Midbrain (tissue), 1 donor: ENCODE measurements around the gene SLC1A2.

Source experiments
- DNase-seq: peaks from one replicate; lab custom pipeline; 2025; lab: John Stamatoyannopoulos, UW

The SLC1A2 gene

DNA sequence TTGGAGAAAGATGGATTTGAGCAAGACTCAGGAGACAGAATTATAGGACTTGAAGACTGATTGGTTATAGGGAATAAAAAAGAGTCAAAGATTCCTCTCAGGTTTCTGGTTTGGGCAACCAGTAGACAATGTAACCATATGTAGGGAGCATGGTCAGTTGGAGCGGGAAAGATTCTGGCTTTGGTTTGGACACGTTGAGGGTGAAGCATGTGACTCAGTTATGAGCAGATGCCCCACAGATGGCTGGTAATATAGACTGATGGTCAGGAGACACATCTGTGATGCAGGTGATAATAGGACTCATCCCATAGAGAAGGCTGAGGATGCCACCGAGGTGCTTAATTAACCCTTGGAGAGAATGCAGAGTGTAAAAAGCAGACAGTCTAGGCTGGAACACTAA is 148.3 kb downstream of the SLC1A2 start:
- DNase-seq = no peak

DNA sequence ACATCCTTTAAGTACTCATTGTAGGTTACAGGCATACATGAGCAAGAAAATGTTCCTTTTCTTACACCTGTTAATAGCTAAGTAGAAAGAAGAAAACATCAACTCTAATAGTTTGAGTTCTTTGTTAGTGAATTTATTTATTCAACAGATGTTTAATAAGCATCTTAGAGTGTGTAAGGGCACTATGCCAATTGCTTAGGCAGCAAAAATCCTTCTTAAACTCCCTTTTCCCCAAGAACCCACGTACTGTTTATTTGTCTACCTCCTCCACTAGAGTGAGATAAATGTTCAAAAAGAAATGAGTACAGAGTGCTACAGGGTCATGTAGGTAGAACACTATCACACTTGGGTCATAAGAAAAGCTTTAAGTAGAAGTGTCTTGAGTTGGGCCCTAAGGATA is 149.0 kb downstream of the SLC1A2 start:
- DNase-seq = no peak

DNA sequence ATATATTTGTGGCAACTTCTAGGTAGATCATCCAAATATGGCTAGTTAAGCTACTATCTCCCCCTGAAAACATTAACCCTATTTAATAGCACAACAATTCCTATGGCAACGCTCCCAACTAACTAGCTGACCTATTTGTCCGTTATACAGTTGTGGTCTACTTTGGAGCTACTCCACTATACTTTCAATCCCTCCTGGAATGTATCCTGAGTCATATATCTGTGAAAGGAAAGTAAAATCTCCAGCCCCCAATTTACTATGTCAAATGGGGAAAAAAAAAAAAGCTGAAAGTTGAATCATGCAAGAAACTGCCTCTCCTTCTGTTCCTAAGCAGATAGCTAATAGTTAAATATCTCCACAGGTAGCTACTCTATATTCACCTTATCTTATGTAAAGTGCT is 151.9 kb downstream of the SLC1A2 start:
- no peak for DNase-seq

DNA sequence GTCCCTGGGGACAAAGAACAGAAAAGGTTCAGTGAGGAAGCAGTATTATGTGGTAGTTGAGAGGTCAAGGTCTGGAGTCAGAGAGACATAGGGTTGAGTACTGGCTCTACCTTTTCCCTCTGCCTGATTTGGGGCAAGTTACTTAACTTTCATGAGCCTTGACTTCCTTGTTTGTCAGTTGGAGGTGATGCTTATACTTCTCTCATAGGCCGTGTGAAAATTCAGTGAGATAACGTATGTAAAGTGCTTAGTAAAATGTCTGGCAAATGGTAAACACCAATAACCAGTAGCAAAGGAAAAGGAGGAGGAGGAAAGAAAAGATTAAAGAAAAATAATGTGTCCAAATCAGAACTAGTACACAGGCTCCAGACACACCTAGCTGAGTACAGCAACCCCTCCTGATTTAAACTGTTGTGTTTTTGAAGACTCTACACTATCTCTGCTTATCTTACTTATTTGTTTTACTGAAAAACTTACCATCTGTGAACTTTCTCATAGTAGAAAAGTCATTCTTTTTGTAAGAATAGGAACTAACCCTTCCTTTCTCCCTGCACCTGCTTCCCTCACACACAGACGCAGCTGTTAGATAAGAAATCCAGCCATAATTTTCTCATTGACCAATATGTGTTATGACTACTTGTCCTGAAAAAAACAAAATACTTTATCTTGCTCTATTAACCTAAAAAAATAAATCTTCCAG is 153.5 kb downstream of the SLC1A2 start:
- no peak for DNase-seq

DNA sequence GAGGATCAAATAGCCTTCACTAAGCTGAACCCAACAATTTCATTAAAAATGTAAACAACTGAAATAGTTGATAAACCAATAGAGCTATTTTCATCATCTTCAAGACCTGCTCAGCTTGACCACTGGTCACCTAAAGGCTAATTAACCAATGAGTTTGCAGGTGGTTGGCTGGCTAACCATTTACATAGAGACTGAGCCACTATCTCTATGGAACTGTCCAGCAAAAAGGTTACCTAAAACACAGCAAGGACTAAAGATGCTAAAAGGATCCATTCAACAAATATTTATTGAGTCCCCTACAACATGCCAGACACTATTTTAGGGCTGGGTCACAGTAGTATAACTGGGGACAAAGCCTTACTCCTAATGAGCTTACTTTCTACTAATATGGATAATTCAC is 156.6 kb downstream of the SLC1A2 start:
- DNase-seq = no peak

DNA sequence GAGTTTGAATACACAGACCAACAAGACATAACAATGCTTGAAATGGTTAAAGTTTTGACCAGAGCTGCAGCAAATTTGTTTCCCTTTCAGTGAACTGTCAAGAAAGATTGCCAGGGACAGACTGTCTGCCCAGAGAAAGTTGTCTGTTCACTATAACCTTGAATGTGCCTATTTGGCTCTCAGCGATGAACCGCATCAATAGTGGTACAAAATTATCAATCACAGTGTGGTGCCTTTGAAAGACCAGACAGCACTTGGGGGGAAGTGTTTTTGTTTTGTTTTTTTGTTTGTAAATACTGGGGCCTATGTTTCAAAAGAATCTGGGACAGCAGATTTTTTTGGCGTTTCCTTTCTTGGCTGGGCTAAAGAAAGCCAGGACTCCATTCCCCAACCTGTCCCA is 157.3 kb downstream of the SLC1A2 start:
- peak; percentile 30 for DNase-seq

DNA sequence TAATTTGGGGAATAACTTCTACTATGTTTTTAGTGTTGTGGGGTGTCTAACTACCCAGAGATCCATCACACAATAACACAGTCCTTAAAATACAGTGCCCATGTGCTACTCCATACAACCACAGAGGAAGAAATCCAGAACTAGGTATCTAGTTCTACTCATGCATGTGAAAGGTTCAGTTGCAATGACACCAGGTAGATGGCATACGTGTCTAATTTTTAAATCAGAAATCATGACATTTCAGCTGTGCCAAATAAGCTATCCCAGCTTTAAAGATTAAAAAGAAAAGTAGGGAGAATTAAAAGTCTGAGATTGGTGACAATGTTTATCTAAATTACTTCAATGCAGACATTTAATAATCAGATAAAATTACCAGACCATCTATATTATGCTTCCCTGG is 158.2 kb downstream of the SLC1A2 start:
- no peak for DNase-seq

DNA sequence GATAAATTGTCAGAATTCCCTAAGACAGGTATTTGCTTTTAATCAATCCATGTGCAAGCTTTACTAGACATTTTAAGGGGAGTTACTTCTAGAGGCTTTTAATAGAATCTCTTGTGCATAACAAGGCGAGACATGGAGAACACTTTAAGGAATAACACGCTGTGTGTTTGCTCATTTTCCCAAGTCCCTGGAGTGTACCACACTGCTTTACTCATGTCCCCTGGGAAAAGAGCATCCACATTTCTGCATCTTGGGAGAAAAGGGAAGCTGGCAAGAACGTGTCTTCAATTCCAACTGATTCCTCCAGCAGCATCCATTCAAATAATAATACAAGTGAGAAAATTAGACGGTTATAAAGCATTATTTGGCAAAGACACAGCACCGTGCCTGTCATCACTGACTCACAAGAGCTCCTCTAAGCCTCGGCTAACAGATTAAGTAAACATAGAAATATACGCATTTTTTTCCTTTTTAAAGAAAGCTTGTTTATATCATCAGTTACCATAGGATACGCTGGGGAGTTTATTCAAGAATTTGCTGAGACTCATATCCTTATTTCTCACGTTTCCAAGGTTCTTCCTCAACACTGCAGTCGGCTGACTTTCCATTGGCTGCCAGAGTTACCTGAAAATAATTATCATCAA is 158.9 kb downstream of the SLC1A2 start:
- DNase-seq = no peak

DNA sequence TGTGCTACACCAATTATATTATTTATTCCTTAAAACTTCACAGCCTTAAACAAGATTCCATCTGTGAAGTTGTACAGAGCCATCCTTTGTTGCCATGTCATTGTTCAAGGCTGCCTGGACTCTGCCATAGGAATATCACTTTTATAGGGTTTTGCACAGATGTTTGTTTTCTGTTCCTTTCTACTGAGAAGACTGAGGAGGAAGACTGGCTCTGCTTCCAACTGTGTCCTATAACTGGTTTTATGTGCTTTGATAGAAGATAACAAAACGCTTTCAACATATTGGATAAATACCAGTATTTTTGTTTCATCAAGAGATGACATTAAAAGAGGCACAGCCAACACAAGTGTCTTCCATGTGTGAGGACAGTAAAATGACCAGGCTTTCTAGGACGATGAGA is 159.8 kb downstream of the SLC1A2 start:
- no peak for DNase-seq

DNA sequence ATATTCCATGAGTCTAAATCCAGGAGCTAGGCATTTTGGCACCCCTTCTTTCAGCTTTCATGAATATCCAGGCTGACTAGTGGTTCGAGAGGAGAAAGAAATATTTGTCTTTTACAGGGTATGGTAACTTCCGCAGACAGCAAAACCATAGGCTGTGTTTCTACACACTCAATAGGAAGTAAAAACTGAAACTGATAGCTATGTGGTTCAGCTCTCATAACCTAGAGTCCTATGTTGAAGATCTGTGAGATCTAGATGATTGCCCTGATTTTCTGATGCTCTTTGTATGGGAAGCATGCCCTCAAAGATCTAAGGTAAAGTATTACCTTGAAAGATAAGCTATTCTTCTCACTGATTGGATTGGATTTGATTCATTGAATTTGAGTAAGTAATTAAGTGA is 162.1 kb downstream of the SLC1A2 start:
- DNase-seq = no peak

DNA sequence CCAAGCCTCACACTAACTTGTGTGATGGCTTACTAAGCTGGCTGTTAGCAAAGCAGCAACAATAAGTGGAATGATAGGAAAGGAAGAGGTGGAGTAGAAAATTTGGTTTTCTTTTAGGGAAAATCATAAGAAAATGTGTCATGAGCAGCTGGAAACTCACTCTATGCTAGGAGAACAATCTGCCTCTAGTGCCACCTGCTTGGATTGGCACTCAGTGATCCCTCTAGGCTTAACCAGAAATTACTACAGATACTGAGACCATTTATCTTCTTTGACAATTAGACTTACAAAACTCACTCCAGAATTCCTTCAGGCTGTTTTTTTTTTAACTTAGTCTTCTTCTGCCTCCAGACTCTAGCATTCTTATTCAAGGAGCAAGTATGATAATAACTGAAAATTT is 163.1 kb downstream of the SLC1A2 start:
- no peak for DNase-seq

DNA sequence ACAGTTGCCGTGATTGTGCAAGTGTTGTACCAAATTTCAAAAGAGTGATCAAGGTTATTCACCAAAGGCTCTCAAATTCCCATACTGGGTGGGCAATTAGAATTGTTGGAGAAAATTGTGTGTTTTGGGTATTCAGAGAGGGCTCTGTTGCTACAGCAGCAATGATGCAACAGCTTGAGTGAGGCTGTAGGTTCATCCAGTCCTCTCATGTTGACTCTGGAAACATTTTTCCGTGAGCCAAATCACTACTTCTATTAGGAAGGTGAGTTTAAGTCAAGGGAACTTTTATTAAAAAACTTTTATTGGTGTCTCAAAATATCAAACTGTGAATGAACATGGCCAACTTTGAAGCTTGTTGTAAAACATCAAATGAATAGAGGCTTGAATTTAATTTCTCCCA is 163.8 kb downstream of the SLC1A2 start:
- no peak for DNase-seq

DNA sequence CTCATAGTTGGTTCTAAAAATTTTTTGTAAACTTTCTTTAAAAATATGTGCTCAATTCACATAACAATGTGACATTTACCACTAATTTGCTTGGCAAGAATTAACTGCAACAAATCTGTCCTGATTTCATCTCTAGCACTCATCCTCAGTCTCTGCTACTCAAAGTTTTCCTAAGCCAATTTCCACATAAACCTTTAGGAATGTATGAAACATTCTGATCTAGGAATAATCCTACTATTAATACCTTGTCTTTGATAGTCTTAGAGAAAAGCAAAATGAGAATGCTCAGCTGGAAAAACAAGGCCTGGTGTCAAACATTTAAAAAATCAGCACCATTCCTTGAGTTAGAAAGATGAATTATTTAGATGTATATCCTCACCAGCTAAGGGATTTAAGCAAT is 166.1 kb downstream of the SLC1A2 start:
- DNase-seq = no peak

DNA sequence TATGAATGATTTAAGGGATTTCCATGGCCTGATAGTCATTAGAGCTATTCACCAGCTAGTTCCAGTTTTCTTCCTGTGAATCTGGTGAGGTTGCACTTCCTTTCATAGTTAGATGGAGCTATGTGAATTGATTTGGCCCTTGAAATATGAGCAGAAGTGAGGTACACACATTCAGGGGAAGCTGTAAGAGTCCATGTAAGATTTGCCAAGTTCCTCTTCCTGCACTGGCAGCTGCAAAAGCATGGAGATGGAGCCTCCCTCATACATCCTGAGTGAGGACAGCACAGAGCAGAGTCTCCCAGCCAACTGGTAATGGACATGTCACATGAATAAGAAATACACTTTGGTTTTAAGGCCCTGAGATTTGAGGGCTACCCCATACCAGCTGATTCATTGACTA is 168.7 kb downstream of the SLC1A2 start:
- DNase-seq = no peak

DNA sequence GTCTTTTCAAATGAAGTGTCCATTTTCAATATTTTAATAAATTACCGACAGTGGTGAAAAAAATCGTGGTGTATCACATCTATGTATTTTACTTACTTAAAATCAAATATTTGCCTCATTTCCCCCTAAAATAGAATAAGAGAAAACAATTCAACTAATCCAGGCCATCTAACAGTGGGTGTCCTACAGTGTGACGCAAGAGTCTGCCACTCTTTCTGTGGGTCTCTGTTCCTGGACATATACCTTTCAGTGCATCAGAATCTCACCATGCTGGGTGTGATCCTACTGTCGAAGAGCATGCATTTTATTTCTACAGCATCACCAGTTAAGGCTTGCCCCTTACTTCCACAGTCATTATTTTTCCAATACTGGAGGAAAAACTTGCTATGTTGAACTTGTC is 169.2 kb downstream of the SLC1A2 start:
- no peak for DNase-seq

DNA sequence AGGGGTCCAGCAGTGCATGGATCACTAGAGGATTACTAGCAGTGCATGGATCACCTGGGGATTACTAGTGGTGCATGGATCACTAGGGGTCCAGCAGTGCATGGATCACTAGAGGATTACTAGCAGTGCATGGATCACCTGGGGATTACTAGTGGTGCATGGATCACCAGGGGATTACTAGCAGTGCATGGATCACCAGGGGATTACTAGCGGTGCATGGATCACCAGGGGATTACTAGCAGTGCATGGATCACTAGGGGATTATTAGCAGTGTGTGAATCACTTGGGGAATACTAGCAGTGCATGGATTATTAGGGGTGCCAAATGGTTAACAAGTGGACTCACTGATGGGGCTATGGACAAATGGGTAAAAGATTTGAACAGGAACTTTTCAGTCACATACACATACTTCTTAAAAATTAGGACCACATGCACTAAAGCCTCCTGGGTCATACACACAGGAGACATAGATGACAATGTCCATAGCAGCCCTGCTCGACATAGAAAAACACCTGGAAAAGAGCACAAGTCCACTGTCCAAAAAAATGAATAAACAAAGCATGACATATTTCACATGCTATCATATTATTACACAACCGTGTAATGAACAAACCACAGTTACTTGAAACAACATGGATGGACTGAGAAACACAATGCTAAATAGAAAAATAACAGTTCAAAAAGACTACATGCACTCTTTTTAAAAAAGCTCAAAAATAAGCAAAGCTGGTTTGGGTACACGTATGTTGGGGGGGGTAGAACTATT is 170.6 kb downstream of the SLC1A2 start:
- no peak for DNase-seq

DNA sequence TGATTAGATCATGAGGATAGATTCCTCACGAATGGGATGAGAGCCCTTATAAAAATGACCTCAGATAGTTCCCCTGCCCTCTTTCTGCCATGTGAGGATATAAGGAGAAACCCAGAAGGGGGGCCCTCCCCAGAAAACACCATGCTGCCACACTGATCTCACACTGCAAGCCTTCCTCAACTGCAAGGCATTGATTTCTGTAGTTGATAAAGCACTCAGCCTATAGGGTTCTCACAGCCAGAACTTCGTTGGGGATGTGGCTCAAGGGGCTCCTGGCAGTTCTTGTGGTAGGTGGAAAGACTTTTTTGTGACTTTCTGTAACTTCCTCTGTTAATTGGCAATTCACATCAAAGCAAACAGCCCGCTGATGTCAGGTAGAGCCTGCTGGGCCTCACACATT is 171.5 kb downstream of the SLC1A2 start:
- DNase-seq = no peak

DNA sequence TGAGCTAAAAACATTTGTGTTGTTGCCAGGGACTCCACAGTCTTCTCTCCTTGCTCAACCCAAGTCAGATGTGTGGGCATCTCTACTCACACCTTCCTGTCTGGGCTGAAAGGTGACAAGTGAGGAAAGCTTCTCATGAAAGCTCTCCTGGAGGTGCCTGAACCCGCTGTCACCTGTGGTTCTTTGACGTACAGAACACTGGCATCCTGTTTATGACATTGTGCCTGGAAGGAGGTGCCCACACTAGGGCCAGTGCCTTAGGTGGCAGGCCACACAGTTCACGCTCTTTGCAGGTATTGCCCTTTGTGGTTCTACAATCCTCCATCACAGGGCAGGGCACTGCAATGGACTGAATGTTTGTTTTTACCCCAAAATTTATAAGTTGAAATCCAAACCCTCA is 171.9 kb downstream of the SLC1A2 start:
- DNase-seq = no peak

DNA sequence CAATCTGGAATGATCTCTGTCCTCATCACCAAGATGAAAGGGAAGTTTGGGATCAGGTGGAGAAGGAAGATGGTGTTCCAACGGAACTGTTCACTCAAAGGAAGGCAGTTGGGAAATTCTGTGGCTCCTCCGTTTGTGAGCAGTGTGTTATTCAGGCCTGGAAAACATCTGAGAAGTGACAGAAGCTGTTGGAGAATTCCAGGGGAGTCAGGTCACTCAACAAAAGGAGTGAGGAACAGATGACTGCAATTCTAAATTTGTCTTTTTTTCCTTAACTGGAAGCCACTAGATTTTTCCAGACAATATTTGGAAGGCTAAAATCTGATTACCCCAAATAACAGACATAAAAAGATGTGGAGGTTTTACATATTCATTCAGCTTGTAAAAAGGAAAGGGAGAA is 172.6 kb downstream of the SLC1A2 start:
- DNase-seq = no peak

DNA sequence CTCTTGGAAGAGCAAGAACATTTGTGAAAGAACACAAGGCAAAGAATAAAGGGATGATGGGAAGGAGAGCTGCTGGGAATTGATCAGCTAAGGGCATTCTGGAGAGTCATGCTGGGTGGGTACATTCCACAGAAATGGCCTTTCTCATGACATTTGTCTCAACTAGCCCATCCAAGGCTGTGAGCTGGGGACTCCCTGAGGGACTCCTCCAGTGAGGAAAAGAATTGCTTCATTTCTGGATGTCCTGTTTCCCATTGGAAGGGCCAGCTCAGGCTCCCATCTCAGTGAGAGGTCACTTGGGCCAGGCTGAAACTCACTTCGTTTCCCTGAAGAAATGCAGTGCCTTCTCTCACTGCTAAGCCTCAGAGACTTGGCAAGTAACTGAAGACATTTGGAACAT is 173.6 kb downstream of the SLC1A2 start:
- no peak for DNase-seq

DNA sequence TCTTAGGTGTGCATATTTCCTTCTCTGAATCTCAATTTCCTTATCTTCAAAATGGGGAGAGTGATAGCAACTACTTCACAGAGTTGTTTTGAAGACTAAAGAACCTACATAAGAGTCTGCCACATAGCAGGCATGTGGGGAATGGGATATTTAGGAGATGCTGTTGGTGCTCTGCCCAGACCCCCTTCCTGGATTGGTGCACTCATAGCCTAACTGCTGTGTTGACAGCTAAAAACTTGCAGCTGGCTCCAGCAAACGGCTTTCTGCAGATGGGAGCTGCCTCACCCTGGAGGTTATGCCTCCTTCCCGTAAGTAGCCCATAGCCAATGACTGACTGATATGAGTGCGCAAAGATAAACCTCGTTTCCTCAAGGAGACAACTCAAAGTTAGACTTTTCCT is 174.3 kb downstream of the SLC1A2 start:
- no peak for DNase-seq

DNA sequence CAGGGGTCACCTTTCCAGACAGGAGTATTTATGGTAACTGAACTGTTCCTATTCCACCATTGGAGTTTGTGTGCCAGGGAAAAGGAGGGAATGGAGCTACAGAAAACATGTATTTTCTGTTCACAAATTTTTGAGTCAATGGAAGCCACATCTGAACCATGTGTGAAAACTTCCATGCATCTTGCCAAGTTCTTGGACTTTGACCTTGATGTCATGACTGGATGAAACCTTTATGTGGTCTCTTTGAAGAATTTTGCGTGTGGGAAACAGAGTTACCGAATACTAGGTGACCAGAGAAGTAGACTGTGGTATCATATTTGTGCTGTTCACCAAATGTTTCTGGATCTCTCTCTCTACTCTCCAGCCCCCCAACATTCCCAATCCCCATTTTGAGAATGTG is 175.6 kb downstream of the SLC1A2 start:
- DNase-seq = no peak
